ENCODE data around the gene CENPO. TPM values are rescaled to one million over a fixed set of nuclear protein-coding genes. Genes with fewer than 3 reads are reported as not detected.
"Not testable (repeated sequence)": the region's sequence is repeated elsewhere in the genome, so short reads cannot be mapped to it uniquely, and the experiment has no call there.

Gene CENPO
- total RNA-seq, 1 experiment from 2014 or later: 38.6 TPM

GRCh38 chr2:24835411-24835810 lies 42.2 kb downstream of the CENPO start:
- POLR2A ChIA-PET; H3K27ac Mint-ChIP-seq; H3K27me3 Mint-ChIP-seq (ENCODE audit: low read depth); DNase-seq (ENCODE audit: low spot score); ATAC-seq; CTCF ChIA-PET; H3K4me3 Mint-ChIP-seq; H3K9me3 Mint-ChIP-seq: not testable (repeated sequence)
- peaks cover 24% of the 10 kb centered on the region for H3K4me1 Mint-ChIP-seq
- peaks cover 30% of the 10 kb centered on the region for H3K36me3 Mint-ChIP-seq

GRCh38 chr2:24836206-24836605 lies 43.0 kb downstream of the CENPO start:
- Mint-ChIP-seq H3K9me3 (no peaks in the 10 kb centered on the region), H3K27me3 (ENCODE audit: low read depth) (no peaks in the 10 kb centered on the region), H3K36me3 (peaks cover 29% of the 10 kb centered on the region), H3K27ac (no peak overlapping the region), H3K4me3 (no peak overlapping the region), H3K4me1 (peaks cover 28% of the 10 kb centered on the region)
- DNase-seq (ENCODE audit: low spot score): no peak
- ChIA-PET POLR2A (no interaction called here), CTCF (no interaction called here)
- no peak for ATAC-seq
- TF ChIP-seq ZSCAN18 (CRISPR knock-in tag; IDR thresholded peaks at IDR 0.05): no peak
- TF ChIP-seq FOXK1 (CRISPR knock-in tag; IDR thresholded peaks at IDR 0.05): no peak
- TF ChIP-seq ZNF425 (CRISPR knock-in tag; conservative IDR thresholded peaks at IDR 0.05): no peak
- no peak for TF ChIP-seq ZNF416 (CRISPR knock-in tag; IDR thresholded peaks at IDR 0.05)
- TF ChIP-seq CDX4 (CRISPR knock-in tag; IDR thresholded peaks at IDR 0.05; ENCODE audit: borderline replicate concordance): no peak
- no peak for TF ChIP-seq GTF2I (CRISPR knock-in tag; conservative IDR thresholded peaks at IDR 0.05)
- TF ChIP-seq ELF4 (CRISPR knock-in tag; IDR thresholded peaks at IDR 0.05; ENCODE audit: low read depth): no peak
- TF ChIP-seq ZMAT4 (CRISPR knock-in tag; IDR thresholded peaks at IDR 0.05): no peak
- TF ChIP-seq STAT6 (CRISPR knock-in tag; conservative IDR thresholded peaks at IDR 0.05; ENCODE audit: low read depth): no peak
- TF ChIP-seq TEAD1 (CRISPR knock-in tag; IDR thresholded peaks at IDR 0.05): no peak
- no peak for TF ChIP-seq ZNF396 (CRISPR knock-in tag; IDR thresholded peaks at IDR 0.05; ENCODE audit: borderline replicate concordance)
- no peak for TF ChIP-seq USF1 (CRISPR knock-in tag; IDR thresholded peaks at IDR 0.05)
- TF ChIP-seq CREB1 (CRISPR knock-in tag; IDR thresholded peaks at IDR 0.05): no peak
- no peak for TF ChIP-seq TP53 (CRISPR knock-in tag; IDR thresholded peaks at IDR 0.05)
- TF ChIP-seq ZNF121 (CRISPR knock-in tag; IDR thresholded peaks at IDR 0.05): no peak
- TF ChIP-seq MAX (CRISPR knock-in tag; IDR thresholded peaks at IDR 0.05): no peak
- no peak for TF ChIP-seq ETV6 (CRISPR knock-in tag; IDR thresholded peaks at IDR 0.05)
- TF ChIP-seq FOXJ3 (CRISPR knock-in tag; IDR thresholded peaks at IDR 0.05; ENCODE audit: borderline replicate concordance): no peak
- TF ChIP-seq ZBTB43 (CRISPR knock-in tag; IDR thresholded peaks at IDR 0.05): no peak
- TF ChIP-seq ARID4B (CRISPR knock-in tag; IDR thresholded peaks at IDR 0.05; ENCODE audit: borderline replicate concordance): no peak
